ENCODE data around the gene FNBP1.

FNBP1 gene

GRCh38 chr9:129887334-129888292 lies 155.4 kb downstream of the FNBP1 start:
- DNase-seq: no peak

GRCh38 chr9:129886226-129887174 lies 156.5 kb downstream of the FNBP1 start:
- no peak for DNase-seq

GRCh38 chr9:129885670-129886106 lies 157.3 kb downstream of the FNBP1 start:
- DNase-seq: peak; percentile 54

- peak; percentile 42 for DNase-seq
Measured at GRCh38 chr9:129885018-129885669, 157.8 kb downstream of the FNBP1 start.

- DNase-seq: peak; percentile 42
Measured at GRCh38 chr9:129884220-129885017, 158.6 kb downstream of the FNBP1 start.

GRCh38 chr9:129881547-129882324 lies 161.3 kb downstream of the FNBP1 start:
- no peak for DNase-seq

GRCh38 chr9:129880654-129881546 lies 162.1 kb downstream of the FNBP1 start:
- DNase-seq: no peak

- no peak for DNase-seq
Measured at GRCh38 chr9:129879991-129880653, 162.9 kb downstream of the FNBP1 start.

- no peak for DNase-seq
Measured at GRCh38 chr9:129879103-129879699, 163.8 kb downstream of the FNBP1 start.

GRCh38 chr9:129878291-129878690 lies 164.7 kb downstream of the FNBP1 start:
- no peak for DNase-seq

GRCh38 chr9:129876815-129877214 lies 166.2 kb downstream of the FNBP1 start:
- DNase-seq: no peak

GRCh38 chr9:129875687-129876395 lies 167.1 kb downstream of the FNBP1 start:
- DNase-seq: no peak

- DNase-seq: no peak
Measured at GRCh38 chr9:129875181-129875611, 167.8 kb downstream of the FNBP1 start.

GRCh38 chr9:129874261-129875101 lies 168.5 kb downstream of the FNBP1 start:
- DNase-seq: no peak

GRCh38 chr9:129873563-129874190 lies 169.3 kb downstream of the FNBP1 start:
- DNase-seq: no peak

GRCh38 chr9:129871046-129871445 lies 171.9 kb downstream of the FNBP1 start:
- DNase-seq: no peak
